SW 1271 (cell line): ENCODE results near the gene CIB2.
A peak's percentile ranks its signal among the peaks of the same experiment; 100 is the strongest.

Source experiments
- DNase-seq, 2 experiments: peaks; one replicate each; lab custom pipeline; 2025; lab: John Stamatoyannopoulos, UW

The CIB2 gene

GRCh38 chr15:78065973-78066946 lies 65.0 kb downstream of the CIB2 start:
- no peak for DNase-seq

DNA sequence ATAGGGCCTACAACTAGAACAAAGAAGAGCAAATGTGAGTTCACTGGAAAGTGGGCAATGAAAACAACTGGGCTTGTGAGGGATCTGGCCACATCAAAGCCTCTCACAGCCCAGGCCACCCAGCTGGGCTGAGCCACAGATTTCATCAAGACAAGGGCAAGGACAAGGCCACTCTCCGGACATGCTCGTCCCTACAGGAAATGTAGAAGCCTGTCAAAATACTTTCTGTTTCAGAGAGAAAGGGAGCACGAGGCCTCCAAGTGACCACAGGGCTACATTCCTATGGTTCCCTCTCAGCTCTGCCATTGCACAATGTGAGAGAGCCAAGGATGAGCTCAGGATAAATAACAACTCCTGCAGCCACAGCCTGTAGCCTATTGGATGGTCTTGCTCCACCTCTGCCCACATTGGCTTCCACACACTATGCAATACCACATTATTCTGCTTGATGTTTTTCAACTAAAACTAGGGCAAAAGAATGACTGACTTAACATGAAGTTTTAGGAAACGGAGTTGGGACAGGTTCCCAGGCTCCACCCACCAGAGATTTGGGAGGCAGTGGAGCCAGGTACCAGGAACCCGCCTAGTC lies 65.9 kb downstream of the CIB2 start:
- DNase-seq: peak; percentile 26 to 79

DNA sequence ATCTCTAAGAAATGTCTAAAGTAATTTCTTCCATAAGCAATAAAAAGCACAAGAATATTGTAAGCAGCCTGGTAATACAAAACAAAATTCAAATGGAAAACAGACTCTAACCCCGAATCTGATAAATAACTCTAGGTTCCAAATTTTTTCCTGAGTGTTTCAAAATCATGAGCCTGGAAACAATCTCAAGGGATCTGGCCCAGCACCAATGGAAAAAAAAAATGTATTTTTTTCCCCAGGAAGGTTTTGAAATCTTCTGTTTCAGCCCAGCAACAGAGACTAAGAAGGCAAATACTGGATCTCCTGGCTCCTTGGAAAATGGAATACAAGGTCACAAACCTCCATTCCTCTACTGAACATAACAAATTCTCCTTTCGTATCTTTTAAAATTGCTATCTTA lies 66.7 kb downstream of the CIB2 start:
- DNase-seq: no peak

GRCh38 chr15:78063970-78064385 lies 67.3 kb downstream of the CIB2 start:
- DNase-seq: no peak

DNA sequence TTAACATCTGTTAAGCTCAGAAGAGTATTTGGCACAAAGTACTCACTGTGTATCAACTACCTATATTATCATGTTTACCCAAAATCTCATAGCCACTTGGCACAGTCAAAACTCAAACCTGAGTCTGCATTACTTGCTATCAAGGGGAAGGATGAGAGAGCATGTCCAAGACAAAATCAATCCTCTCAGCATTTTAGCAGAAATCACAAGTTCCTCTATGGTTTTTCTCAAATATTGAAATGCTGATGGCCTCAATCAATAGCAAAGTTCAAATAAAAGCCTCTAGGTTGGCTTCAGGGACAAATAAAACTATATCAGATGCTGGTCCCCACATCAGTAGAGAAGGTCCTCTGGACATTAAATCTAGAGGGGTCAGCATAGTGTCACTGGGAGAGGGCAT lies 68.0 kb downstream of the CIB2 start:
- DNase-seq: no peak

DNA sequence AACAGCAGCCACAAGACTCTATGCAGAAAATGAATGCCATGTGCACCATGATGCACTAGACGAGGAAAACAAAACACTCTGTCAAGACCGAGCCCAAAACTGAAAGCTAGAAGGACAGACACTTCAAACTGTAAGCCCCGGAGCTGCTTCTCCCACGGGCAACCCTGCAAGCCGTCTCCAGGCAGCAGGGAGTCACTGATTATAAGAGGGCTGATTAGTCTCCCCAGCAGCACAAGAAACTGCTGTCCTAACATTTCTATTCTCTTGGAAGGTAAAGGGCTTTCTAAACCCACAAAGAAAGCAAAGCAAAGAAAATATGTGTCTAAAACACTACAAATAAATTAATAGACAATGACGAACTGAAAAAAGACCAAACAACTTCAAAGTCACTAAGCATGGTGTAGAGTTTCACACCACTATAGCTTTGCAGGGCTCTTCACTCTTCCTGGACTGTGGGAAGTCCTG lies 69.2 kb downstream of the CIB2 start:
- DNase-seq: no peak

- DNase-seq: no peak
These were observed 71.0 kb downstream of the CIB2 start for GRCh38 chr15:78060232-78060631.

- no peak for DNase-seq
These were observed 72.0 kb downstream of the CIB2 start for GRCh38 chr15:78059110-78059839.

DNA sequence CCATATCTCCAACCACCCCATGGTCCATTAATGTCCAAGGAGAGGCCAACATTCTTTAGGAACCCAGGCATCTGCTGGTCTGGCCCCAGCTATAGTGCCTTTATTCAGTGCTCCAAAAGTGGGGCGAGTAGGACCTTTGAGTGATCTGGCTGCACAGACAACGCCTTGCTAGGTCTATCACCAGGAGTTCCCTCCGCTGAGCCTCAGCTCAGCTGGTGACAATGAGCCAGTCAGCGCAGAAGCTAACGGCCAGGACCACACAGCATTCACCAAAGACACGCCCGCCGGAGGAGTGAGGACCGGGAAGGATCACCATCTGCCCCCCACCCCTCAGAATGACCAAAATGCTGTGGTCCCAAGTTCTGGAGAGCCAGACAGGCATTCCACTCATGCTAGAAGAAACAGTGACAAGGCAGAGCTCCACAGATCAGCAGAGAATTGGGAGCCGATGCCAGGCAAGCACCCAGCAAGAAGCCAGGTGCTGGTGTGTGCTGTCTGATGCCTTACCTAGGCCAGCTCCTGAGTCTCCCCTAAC lies 72.8 kb downstream of the CIB2 start:
- DNase-seq: no peak

DNA sequence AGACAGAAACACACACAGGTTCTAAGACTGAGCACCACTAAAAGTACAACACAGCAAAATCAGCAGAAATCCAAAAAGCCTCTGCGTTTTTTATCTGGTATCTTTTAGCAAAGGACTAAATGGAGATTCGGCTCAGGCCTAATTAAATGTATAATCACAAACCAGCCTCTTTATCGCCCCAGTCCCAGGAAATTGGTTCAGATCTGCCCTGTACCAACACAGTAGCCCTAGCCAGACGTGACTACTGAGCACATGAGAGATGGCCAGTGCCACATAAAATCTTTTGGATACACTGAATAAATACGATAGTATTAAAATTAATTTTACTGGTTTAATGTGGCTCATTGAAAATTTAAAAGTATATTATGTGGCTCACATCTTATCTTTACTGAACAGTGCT lies 73.4 kb downstream of the CIB2 start:
- no peak for DNase-seq

DNA sequence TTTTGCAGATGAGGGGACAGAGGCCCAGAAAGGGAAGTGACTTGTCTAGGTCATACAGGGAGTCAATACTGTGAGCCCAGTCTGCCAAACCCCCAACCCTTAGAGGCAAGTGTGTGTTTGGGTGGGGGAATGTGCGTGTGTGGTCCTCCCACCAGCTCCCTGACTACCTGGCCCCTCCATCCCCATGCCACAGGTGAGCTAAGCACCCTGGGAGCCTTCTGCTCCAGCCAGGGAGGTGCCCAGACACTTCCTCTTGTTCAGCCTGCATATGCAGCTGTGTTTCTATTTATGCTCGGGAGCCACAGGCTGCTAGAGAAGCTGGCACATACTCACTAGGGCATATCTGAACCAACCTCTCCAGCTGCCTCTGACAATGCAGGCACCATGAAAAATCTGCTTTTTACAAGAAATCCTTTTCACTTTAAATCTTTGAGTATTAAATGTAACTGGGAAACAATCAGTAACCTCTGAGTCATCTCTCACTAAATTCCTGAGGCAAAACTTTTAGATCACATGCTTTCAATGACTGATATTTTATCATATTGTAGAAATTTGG lies 74.5 kb downstream of the CIB2 start:
- DNase-seq: no peak

DNA sequence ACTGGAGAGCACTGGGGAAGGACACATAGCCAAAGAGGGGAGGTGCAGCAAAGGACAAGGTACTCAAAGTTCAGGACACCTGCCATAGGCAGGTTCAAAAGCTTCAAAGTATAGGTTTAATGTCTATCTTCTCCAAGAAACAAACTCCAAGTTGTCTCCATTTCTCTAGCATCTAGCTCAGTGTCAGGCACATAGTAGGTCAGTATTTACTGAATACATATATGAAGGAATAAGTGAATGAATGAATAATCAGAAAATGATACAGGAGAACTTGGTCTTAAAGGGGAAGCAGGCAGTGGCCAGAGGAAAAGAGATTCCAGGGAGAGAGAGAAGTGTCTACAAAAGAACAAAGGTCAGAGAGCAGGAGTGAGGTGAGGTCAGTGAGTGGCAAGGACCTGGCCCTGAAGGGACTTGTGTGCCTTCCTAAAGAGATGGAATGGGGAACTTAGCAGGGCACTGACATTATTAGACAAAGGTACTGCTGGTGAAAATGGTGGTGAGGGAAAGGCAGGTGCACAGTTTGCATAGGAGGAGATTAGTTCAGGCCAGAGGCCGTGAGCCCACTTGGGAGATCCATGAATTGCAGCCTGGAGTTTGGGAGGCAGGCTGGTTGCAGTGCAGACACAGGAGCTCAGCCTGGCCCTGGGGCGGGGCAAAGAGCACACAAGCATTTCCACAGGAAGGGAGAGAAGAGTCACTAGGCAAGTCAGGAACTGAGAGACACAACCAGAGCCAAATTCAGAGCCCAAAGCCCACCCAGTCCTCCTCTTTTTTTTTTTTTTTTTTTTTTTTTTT lies 75.1 kb downstream of the CIB2 start:
- DNase-seq: peak in 1 of 2 experiments; percentile 22

DNA sequence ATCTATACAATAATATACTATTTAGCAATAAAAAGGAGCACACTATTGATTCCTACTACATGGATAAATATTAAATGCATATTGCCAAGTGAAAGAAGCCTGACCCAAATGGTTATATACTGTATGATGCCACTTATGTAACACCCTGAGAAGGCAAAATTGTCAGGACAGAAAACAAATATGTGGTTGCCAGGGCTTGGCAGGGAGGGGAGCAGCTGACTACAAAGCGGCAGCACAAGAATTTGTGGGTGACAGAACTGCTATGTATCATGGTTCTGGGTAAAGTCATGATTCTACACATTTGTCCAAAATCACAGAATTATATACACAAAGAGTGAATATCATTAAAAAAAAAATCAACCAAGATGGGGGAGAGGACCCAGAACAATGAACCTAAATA lies 76.3 kb downstream of the CIB2 start:
- DNase-seq: no peak
